ENCODE measurements around the gene CRABP1. TPM values are rescaled to one million over a fixed set of nuclear protein-coding genes. Genes with fewer than 3 reads are reported as not detected.

The CRABP1 gene
- total RNA-seq, result not detected in 2 replicates

- TF ChIP-seq CTCF (IDR thresholded peaks at IDR 0.05; ENCODE audit: insufficient read depth, low read length, severe bottlenecking), result no peak
- H3K36me3 ChIP-seq (ENCODE audit: control insufficient read depth, insufficient read depth, low read length), result no peaks in the 10 kb centered on the region
- peaks cover 32% of the 10 kb centered on the region for H3K27me3 ChIP-seq (ENCODE audit: control insufficient read depth, insufficient read depth, low read length)
- DNase-seq (ENCODE audit: low read depth) (no peak), FAIRE-seq (no peak)
- no peak within 1 kb of the TSS for H3K4me3 ChIP-seq (ENCODE audit: low read depth, low read length)
Observed at GRCh38 chr15:78340231-78341056, at the start of gene CRABP1. CRABP1 (plus strand) TSS chr15:78340353; CDS start chr15:78340429, 76 bp downstream.

- no peaks in the 10 kb centered on the region for H3K27me3 ChIP-seq (ENCODE audit: control insufficient read depth, insufficient read depth, low read length)
- H3K36me3 ChIP-seq (ENCODE audit: control insufficient read depth, insufficient read depth, low read length), result peaks cover 7% of the 10 kb centered on the region
- DNase-seq (ENCODE audit: low read depth), result no peak
- H3K4me3 ChIP-seq (ENCODE audit: low read depth, low read length), result no peak overlapping the region
- TF ChIP-seq CTCF (IDR thresholded peaks at IDR 0.05; ENCODE audit: insufficient read depth, low read length, severe bottlenecking), result no peak
- FAIRE-seq, result no peak
Observed at GRCh38 chr15:78291052-78291451, 49.1 kb upstream of the CRABP1 start.

GRCh38 chr15:78291698-78292097, 48.5 kb upstream of the CRABP1 start:
- Histone ChIP-seq H3K36me3 (ENCODE audit: control insufficient read depth, insufficient read depth, low read length) (peaks cover 5% of the 10 kb centered on the region), H3K4me3 (ENCODE audit: low read depth, low read length) (no peak overlapping the region), H3K27me3 (ENCODE audit: control insufficient read depth, insufficient read depth, low read length) (no peaks in the 10 kb centered on the region)
- peak; percentile 79 for FAIRE-seq
- DNase-seq (ENCODE audit: low read depth), result peak; percentile 73
- no peak for TF ChIP-seq CTCF (IDR thresholded peaks at IDR 0.05; ENCODE audit: insufficient read depth, low read length, severe bottlenecking)

- FAIRE-seq, result no peak
- Histone ChIP-seq H3K36me3 (ENCODE audit: control insufficient read depth, insufficient read depth, low read length) (peaks cover 5% of the 10 kb centered on the region), H3K4me3 (ENCODE audit: low read depth, low read length) (no peak overlapping the region), H3K27me3 (ENCODE audit: control insufficient read depth, insufficient read depth, low read length) (no peaks in the 10 kb centered on the region)
- no peak for DNase-seq (ENCODE audit: low read depth)
- no peak for TF ChIP-seq CTCF (IDR thresholded peaks at IDR 0.05; ENCODE audit: insufficient read depth, low read length, severe bottlenecking)
Observed at GRCh38 chr15:78292219-78292618, 47.9 kb upstream of the CRABP1 start.

- peak; percentile 2 for TF ChIP-seq CTCF (IDR thresholded peaks at IDR 0.05; ENCODE audit: insufficient read depth, low read length, severe bottlenecking)
- H3K27me3 ChIP-seq (ENCODE audit: control insufficient read depth, insufficient read depth, low read length), result no peaks in the 10 kb centered on the region
- DNase-seq (ENCODE audit: low read depth) (peak; percentile 84), FAIRE-seq (no peak)
- peak within 1 kb of the TSS; percentile 100 for H3K4me3 ChIP-seq (ENCODE audit: low read depth, low read length)
- H3K36me3 ChIP-seq (ENCODE audit: control insufficient read depth, insufficient read depth, low read length), result no peaks in the 10 kb centered on the region
Observed at GRCh38 chr15:78299101-78299930, 40.8 kb upstream of the CRABP1 start, which contains the start of gene SKIC8. SKIC8 (minus strand) TSS chr15:78299609; CDS start chr15:78295686, 3,923 bp downstream.
